ENCODE measurements around the gene PACS2. TPM values are rescaled to one million over a fixed set of nuclear protein-coding genes. Genes with fewer than 3 reads are reported as not detected.

Gene PACS2
- total and polyA plus RNA-seq, 2 of the 8 experiments (the other 6 are each of a cell fraction or from before 2014, with no cell fraction given) = 38.0 to 62.8 TPM

- TF ChIP-seq, protein P1, sequence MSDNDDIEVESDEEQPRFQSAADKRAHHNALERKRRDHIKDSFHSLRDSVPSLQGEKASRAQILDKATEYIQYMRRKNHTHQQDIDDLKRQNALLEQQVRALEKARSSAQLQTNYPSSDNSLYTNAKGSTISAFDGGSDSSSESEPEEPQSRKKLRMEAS (IDR thresholded peaks at IDR 0.05) = no peak
- TF ChIP-seq GABPA (IDR thresholded peaks at IDR 0.05; ENCODE audit: borderline replicate concordance, insufficient read depth, low read length) (peak; percentile 43; the same call in 1 of the 2 replicates), SIX5 (IDR thresholded peaks at IDR 0.05; ENCODE audit: low read depth, low read length) (no peak)
These were observed at the start of gene PACS2 (continued) for GRCh38 chr14:105314287-105315200.

Measured in H1 (cell line).